HepG2 (cell line): ENCODE measurements around the gene SPRYD3. TPM values are rescaled to one million over a fixed set of nuclear protein-coding genes. Genes with fewer than 3 reads are reported as not detected.

Experiments
- BHLHE40 ChIP-seq: IDR thresholded peaks from 2 replicates; pipeline ENCODE4 v1.6.1; 2011; ENCODE audit warnings: low read length, improper control_type of control experiment
- BORCS8-MEF2B ChIP-seq: sonication (generic); formaldehyde crosslinking; IDR thresholded peaks from 2 replicates; pipeline ENCODE4 v1.8.0; 2022; ENCODE audit warnings: mild to moderate bottlenecking, missing genetic modification reagents
- BRCA1 ChIP-seq: sonication (generic); formaldehyde crosslinking; IDR thresholded peaks from 2 replicates; pipeline ENCODE4 v1.4.0; 2020; ENCODE audit warnings: missing genetic modification reagents
- GLI4 ChIP-seq: sonication (generic); formaldehyde crosslinking; IDR thresholded peaks from 2 replicates; pipeline ENCODE4 v1.5.1; 2020; ENCODE audit warnings: missing genetic modification reagents, mild to moderate bottlenecking, moderate library complexity, borderline replicate concordance
- MLLT10 ChIP-seq: sonication (generic); formaldehyde crosslinking; IDR thresholded peaks from 2 replicates; pipeline ENCODE4 v1.4.0; 2020; ENCODE audit warnings: missing genetic modification reagents
- MTF1 ChIP-seq: sonication (generic); formaldehyde crosslinking; IDR thresholded peaks from 2 replicates; pipeline ENCODE4 v1.5.0; 2020; ENCODE audit warnings: missing genetic modification reagents
- NR2C2 ChIP-seq: sonication (generic); formaldehyde crosslinking; IDR thresholded peaks from 2 replicates; pipeline ENCODE4 v1.4.0; 2020; ENCODE audit warnings: missing genetic modification reagents, mild to moderate bottlenecking, moderate library complexity, borderline replicate concordance
- RXRB ChIP-seq: IDR thresholded peaks from 2 replicates; pipeline ENCODE4 v1.6.1; 2016; ENCODE audit warnings: borderline replicate concordance, missing genetic modification reagents, missing compliant biosample characterization
- SSRP1 ChIP-seq: IDR thresholded peaks from 2 replicates; pipeline ENCODE4 v1.6.1; 2016; ENCODE audit warnings: control low read depth
- TEAD3 ChIP-seq: optimal IDR thresholded peaks from 2 replicates; pipeline ENCODE3; 2016; ENCODE audit warnings: borderline replicate concordance
- THAP9 ChIP-seq: sonication (generic); formaldehyde crosslinking; IDR thresholded peaks from 2 replicates; pipeline ENCODE4; 2020; ENCODE audit warnings: missing genetic modification reagents, mild to moderate bottlenecking, borderline replicate concordance
- YEATS4 ChIP-seq: sonication (generic); formaldehyde crosslinking; IDR thresholded peaks from 2 replicates; pipeline ENCODE4 v1.4.0; 2020; ENCODE audit warnings: missing genetic modification reagents, borderline replicate concordance
- ZMYM3 ChIP-seq: sonication (generic); formaldehyde crosslinking; IDR thresholded peaks from 2 replicates; pipeline ENCODE4 v1.5.1; 2020; ENCODE audit warnings: mild to moderate bottlenecking, missing genetic modification reagents
- ZNF280D ChIP-seq: sonication (generic); formaldehyde crosslinking; IDR thresholded peaks from 2 replicates; pipeline ENCODE4 v1.5.1; 2020; ENCODE audit warnings: mild to moderate bottlenecking, missing genetic modification reagents
- ZNF468 ChIP-seq: sonication (generic); formaldehyde crosslinking; IDR thresholded peaks from 2 replicates; pipeline ENCODE4 v1.8.0; 2022; ENCODE audit warnings: mild to moderate bottlenecking, moderate library complexity, missing genetic modification reagents
- ZNF567 ChIP-seq: sonication (generic); formaldehyde crosslinking; IDR thresholded peaks from 2 replicates; pipeline ENCODE4 v1.8.1; 2023; ENCODE audit warnings: mild to moderate bottlenecking, missing genetic modification reagents, borderline replicate concordance
- ZNF598 ChIP-seq: sonication (generic); formaldehyde crosslinking; IDR thresholded peaks from 2 replicates; pipeline ENCODE4 v1.5.1; 2020; ENCODE audit warnings: mild to moderate bottlenecking, missing genetic modification reagents, borderline replicate concordance
- ZNF619 ChIP-seq: sonication (generic); formaldehyde crosslinking; IDR thresholded peaks from 2 replicates; pipeline ENCODE4 v1.4.0; 2020; ENCODE audit warnings: mild to moderate bottlenecking, missing genetic modification reagents
- ZNF749 ChIP-seq: sonication (generic); formaldehyde crosslinking; IDR thresholded peaks from 2 replicates; pipeline ENCODE4 v1.8.0; 2022; ENCODE audit warnings: mild to moderate bottlenecking, missing genetic modification reagents, moderate library complexity, borderline replicate concordance
- polyA plus RNA-seq, 8 experiments: library from polyadenylated mRNA; depleted of rRNA in 3 of 8; stranded (reverse) in 7 of 8; unstranded in 1 of 8; fragments of >200 nt; fragmentation: Illumina TruSeq in 4 of 8; extraction: Trizol in 4 of 8; gene quantifications; 2 replicates each; pipeline versions ENCODE4 v1.2.1 to v1.2.3, GENCODE V29; 2011 to 2016; ENCODE audit warnings: low read depth in 4 of 8, missing spikeins in 1 of 8, mixed read lengths in 1 of 8; ENCODE audit not compliant: insufficient read depth in 1 of 8
- total RNA-seq, 5 experiments: library from RNA; depleted of rRNA; stranded (reverse); fragments of >200 nt; fragmentation: Illumina TruSeq; extraction: Trizol; gene quantifications; 2 replicates each; pipeline ENCODE4 v1.2.3, GENCODE V29; 2016; ENCODE audit warnings: low read depth in 1 of 5
- TF ChIP-seq, protein P1 (sequence below): sonication (generic); IDR thresholded peaks from 2 replicates; pipeline ENCODE4 v1.6.1; 2016; ENCODE audit warnings: low read depth, borderline replicate concordance
- TF ChIP-seq, protein P2 (sequence below): sonication (generic); formaldehyde crosslinking; IDR thresholded peaks from 2 replicates; pipeline ENCODE4 v1.4.0; 2020; ENCODE audit warnings: mild to moderate bottlenecking, missing genetic modification reagents, borderline replicate concordance

SPRYD3 gene
- total and polyA plus RNA-seq, 2 of the 13 experiments (the other 11 are each of a cell fraction or from before 2014, with no cell fraction given) = 9.0 to 9.2 TPM

GRCh38 chr12:53051058-53051880 is 27.9 kb downstream of the SPRYD3 start (continued):
- TF ChIP-seq ZMYM3 (CRISPR knock-in tag) = peak; percentile 9; the same call in 1 of the 2 replicates
- no peak for TF ChIP-seq GLI4 (CRISPR knock-in tag)
- no peak for TF ChIP-seq MTF1
- TF ChIP-seq ZNF468 (CRISPR knock-in tag) = no peak
- peak; percentile 60 for TF ChIP-seq TEAD3 (CRISPR knock-in tag)
- TF ChIP-seq, protein P1, sequence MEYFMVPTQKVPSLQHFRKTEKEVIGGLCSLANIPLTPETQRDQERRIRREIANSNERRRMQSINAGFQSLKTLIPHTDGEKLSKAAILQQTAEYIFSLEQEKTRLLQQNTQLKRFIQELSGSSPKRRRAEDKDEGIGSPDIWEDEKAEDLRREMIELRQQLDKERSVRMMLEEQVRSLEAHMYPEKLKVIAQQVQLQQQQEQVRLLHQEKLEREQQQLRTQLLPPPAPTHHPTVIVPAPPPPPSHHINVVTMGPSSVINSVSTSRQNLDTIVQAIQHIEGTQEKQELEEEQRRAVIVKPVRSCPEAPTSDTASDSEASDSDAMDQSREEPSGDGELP = peak; percentile 73; the same call in 1 of the 2 replicates
- TF ChIP-seq MLLT10 (CRISPR knock-in tag) = no peak
- TF ChIP-seq ZNF567 = peak; percentile 58; the same call in 1 of the 2 replicates
- TF ChIP-seq ZNF280D = peak; percentile 16; the same call in 1 of the 2 replicates
- TF ChIP-seq RXRB = peak; percentile 65
- TF ChIP-seq, protein P2, sequence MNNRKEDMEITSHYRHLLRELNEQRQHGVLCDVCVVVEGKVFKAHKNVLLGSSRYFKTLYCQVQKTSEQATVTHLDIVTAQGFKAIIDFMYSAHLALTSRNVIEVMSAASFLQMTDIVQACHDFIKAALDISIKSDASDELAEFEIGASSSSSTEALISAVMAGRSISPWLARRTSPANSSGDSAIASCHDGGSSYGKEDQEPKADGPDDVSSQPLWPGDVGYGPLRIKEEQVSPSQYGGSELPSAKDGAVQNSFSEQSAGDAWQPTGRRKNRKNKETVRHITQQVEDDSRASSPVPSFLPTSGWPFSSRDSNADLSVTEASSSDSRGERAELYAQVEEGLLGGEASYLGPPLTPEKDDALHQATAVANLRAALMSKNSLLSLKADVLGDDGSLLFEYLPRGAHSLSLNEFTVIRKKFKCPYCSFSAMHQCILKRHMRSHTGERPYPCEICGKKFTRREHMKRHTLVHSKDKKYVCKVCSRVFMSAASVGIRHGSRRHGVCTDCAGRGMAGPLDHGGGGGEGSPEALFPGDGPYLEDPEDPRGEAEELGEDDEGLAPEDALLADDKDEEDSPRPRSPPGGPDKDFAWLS = no peak
- no peak for TF ChIP-seq BRCA1
- TF ChIP-seq BHLHE40 = no peak
- TF ChIP-seq ZNF749 (CRISPR knock-in tag) = no peak
- peak; percentile 95 for TF ChIP-seq NR2C2 (CRISPR knock-in tag)
- TF ChIP-seq ZNF598 = no peak; the same call in 1 of the 2 replicates
- no peak for TF ChIP-seq ZNF619
- TF ChIP-seq YEATS4 (CRISPR knock-in tag) = no peak
- peak; percentile 59; the same call in 1 of the 2 replicates for TF ChIP-seq THAP9
- no peak for TF ChIP-seq BORCS8-MEF2B (CRISPR knock-in tag)
- peak; percentile 76; the same call in 1 of the 2 replicates for TF ChIP-seq SSRP1 (CRISPR knock-in tag)
